Subcutaneous adipose tissue (tissue), 4 donors: Measurements from ENCODE around the gene CDKL2. TPM values are rescaled to one million over a fixed set of nuclear protein-coding genes. Genes with fewer than 3 reads are reported as not detected.

Experiments
- CTCF ChIP-seq: fragments of 450-650 bp; IDR thresholded peaks from one replicate; pipeline ENCODE4 v1.5.1; 2016; ENCODE audit warnings: low read depth, mild to moderate bottlenecking, control low read depth, antibody characterized with exemption, moderate library complexity
- total RNA-seq, 4 donors: library from RNA; depleted of rRNA; stranded (reverse); fragments of >200 nt; gene quantifications; one replicate each; pipeline ENCODE4 v1.1.0, GENCODE V29; 2016

CDKL2 gene
- total RNA-seq, 4 donors from 2014 or later: not detected

DNA sequence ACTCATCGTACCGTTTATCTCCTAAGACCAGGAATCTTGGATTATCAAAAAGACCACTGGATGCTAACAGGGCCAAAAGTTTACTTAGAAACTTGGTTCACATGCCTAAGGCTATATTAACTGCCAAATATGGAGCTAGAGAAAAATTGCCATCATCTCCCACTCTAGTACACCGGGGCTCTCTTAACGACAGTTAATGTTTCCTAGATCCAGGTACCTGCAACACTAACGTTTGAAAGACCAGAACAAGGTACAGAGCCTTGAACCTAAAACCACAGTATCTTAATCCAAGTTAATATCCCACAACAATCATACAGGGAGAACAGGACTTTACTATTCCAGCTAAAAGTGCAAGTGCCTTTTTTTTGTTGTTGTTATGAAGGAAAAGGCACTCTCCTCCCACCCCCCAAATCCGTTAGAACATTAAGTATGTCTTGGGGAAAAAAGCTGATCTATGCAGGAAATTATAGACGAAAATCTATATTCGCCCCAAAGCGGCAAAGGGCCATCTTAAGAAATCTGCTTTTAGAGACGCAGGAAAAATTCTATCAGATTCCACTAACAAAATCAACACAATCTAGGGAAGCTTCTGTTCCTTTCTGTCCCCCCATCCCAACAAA, 41.6 kb upstream of the CDKL2 start:
- no peak for TF ChIP-seq CTCF

DNA sequence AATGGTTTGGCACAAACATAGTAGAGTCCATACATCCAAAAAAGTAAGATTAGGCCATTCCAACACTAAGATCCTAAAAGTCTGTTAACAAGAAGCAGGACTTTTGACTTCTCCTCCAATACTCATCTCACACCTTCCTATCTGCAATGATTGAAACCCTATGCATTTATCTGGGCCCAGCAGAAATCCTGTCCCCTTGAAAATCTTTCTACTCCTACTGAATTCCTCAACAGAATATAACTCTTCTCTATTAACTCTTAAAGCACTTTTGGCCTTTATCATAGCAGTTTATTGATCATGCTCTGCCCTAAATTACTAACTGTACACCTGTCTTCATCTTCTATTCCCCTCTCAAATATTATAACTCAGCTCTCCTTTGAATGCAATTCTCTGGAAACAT, 38.3 kb upstream of the CDKL2 start:
- TF ChIP-seq CTCF: no peak

DNA sequence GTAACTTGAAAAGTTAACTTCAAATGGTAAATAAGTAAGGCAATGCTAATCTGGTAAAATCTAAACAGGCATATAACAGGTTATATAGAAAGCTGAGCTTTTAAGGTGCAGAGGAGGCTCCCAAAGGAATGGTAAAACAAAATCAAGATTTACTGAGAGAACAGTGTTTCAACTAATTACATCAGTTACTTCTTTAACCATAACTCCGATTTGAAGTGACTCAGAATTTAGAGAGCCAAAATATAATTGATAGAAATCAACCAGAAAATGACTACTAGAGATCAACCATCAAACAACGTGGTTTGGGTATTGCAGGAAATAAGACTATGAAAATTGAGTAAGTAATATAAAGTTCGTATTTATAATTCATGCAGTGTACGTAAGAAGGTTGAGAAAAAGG, 36.0 kb upstream of the CDKL2 start:
- TF ChIP-seq CTCF: no peak

GRCh38 chr4:75662626-75663025, 32.3 kb upstream of the CDKL2 start:
- TF ChIP-seq CTCF: no peak

DNA sequence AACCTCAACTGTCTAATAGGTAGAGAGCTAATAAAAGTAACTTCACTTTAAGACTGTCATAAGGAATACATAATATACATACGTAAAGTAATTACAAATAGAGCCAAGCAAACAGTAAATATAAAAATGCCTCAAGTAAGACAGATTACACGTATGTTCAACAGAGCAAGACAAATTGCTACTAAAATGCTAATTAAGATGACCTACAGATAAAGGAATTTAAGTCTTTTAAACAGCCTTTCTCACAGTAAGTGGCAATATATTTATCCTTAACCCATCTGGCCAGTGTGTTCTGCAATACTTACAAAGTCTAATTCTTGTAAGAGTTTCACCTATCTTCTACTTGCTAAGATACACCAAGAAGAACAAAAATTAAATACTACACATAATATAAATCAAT, 30.2 kb upstream of the CDKL2 start:
- no peak for TF ChIP-seq CTCF

DNA sequence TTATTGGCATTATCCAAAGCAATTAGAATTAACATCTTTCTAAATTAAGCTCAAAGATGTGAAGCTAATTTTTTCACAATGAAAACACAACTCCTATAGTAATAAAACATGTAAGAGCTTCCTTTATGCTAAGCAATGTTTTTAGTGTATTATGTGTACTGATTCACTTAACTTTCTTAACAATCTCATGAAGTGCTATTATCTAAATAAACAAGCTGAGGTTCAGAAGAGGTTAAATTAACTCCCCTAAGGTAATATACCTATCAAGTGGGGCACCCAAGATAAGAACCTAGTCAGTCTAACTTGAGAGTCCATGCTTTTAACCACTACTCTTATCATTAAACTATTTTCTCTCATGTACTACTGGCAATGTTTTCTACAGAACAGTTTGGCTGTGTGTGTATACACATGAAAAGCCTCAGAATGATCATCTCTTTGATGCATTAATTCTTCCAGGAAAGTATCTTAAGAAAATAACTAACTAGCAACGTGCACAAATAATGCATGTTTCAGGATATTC, 29.2 kb upstream of the CDKL2 start:
- no peak for TF ChIP-seq CTCF

DNA sequence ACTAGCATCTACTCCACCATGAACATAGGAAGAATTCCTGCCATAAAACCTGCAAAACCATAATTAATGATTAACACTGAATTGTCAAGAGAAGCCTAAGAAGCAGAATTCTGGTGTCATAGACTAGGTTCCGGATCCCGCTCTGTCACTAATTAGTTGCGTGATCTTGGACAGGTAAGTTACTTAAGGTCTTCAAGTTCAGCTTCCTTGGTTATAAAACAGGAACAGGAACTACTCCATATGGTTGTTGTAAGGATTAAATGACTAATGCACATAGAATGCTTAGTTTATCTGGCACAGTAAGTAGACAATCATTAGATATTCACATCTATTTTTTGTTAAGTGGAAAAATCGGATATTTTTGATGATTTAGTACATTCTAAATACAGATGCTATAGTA, 28.5 kb upstream of the CDKL2 start:
- TF ChIP-seq CTCF: no peak
